ENCODE results near the gene SLU7.
"Not testable (repeated sequence)": the region's sequence is repeated elsewhere in the genome, so short reads cannot be mapped to it uniquely, and the experiment has no call there.

Gene SLU7

GRCh38 chr5:160450164-160450932, 31.5 kb upstream of the SLU7 start:
- DNase-seq: no peak

DNA sequence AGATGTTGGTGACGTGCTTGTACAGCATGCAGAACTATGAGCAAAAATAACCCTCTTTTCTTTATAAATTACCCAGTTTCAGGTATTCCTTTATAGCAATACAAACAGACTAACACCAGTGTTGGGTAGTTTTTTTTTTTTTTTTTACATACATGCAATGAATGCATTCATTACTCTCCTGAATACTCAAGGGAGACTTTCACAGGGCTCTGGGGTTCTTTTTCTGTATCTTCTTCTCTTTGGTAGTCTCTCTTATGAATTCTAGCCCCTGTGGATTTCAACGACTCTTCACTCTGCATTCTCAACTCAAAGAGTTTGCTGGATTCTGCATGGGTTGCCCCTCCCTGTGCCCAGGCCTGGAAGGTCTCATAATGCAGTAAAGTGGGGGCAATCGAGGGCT, 30.6 kb upstream of the SLU7 start:
- DNase-seq: no peak

GRCh38 chr5:160448886-160449285, 30.0 kb upstream of the SLU7 start:
- no peak for DNase-seq

GRCh38 chr5:160445751-160446150, 26.9 kb upstream of the SLU7 start:
- no peak for DNase-seq

GRCh38 chr5:160445132-160445531, 26.3 kb upstream of the SLU7 start:
- no peak for DNase-seq

- no peak for DNase-seq
Observed at GRCh38 chr5:160444407-160444806, 25.5 kb upstream of the SLU7 start.

- DNase-seq: no peak
Observed at GRCh38 chr5:160442824-160443431, 24.0 kb upstream of the SLU7 start.

DNA sequence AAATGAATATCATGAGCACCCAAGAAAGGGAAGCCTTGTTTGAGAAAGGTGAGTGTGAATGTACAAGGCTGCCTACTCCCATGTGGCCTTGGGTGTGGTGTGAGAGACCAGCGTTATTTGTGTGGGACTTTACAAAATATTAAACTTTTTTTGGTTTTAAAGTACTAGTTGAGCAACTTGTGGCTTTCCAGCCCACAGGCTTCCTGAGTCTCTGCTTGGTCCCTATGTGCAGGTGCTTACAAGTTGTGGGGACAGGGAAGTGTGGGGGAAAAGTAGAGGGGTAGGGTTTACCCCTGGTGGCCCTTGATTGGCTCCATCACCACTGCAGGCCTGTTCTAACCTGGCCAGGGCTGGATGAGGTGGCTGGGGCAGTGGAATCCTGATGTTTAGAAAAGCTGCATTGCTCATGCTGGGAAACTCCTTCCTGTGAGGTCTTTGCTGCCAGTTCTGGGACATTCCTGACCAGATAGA, 22.5 kb upstream of the SLU7 start:
- no peak for DNase-seq

GRCh38 chr5:160439205-160439600, 20.3 kb upstream of the SLU7 start:
- DNase-seq: peak; percentile 53

- no peak for DNase-seq
Observed at GRCh38 chr5:160438316-160439204, 19.7 kb upstream of the SLU7 start.

DNA sequence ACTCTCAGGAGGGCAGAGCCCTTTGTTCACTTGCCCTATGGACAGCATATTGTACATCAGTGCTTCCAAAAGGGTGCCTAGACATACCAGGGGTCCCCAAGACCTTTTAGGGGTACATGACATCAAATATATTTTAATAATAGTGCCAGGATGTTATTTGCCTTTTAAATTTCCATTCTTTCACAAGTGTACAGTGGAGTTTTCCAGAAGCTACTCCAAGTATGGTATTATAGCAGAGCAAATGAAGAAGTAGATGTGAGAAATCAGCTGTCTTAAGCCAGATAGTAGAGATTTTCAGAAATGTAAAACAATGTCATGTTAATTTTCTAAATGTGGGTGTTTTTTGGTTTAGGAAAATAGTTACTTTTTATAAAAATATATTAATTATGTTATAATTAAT, 18.4 kb upstream of the SLU7 start:
- no peak for DNase-seq

DNA sequence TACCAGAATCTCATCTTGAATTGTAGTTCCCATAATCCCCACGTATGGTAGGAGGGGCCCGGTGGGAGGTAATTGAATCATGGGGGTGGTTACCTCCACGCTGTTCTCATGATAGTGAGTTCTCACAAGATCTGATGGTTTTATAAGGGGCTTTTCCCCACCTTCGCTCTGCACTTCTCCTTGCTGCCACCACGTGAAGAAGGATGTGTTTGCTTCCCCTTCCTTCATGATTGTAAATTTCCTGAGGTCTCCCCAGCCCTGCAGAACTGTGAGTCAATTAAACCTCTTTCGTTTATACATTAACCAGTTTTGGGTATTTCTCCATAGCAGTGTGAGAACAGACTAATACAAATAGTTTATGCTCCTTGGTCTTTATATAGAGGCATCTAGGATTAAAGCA, 17.8 kb upstream of the SLU7 start:
- DNase-seq: not testable (repeated sequence)

DNA sequence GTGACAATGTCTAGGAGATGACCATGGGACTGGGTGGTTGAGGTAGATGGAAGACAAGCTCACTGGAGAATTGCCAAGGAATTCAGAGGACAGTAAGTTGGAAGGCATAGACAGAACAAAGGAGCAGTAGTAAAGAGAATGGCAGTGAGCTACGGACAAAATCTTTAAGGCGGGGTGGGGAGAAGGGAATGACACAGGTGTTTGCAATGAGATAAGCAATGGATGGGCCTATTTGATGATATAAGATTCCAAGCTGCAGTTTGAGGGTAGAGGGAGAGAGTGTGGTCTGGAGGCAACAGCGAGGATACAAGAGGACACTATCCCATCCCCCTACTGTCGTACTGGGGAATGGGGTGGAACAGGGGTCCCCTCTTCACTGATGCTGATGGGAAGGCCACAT, 17.1 kb upstream of the SLU7 start:
- DNase-seq: no peak

GRCh38 chr5:160435532-160435931, 16.7 kb upstream of the SLU7 start:
- no peak for DNase-seq

DNA sequence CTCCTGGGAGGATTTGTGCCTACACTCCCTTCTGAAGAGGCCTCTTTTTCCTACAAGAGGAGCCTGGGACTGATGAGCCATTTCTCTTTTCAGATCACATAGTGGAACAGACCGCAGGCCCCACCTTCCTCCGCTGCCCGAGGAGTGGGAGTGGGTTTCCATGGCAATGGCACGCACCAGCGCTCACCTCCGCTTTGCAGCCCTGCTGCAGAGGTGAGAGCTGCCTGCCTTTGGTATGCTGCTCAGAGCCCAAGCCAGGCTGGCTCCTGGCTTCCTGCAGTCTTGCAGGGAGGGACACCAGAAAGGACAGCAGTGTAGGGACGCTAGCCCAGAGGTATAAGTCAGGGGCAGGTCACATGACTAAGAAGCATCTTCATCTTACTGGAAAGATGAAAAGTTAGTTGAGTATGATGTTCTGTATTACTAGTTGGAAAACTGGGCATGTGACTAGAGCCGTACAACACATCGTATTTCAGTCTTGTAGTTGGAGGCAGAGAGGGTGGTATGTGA, 15.2 kb upstream of the SLU7 start:
- no peak for DNase-seq

- DNase-seq: no peak
Observed at GRCh38 chr5:160432787-160433186, 13.9 kb upstream of the SLU7 start.

DNA sequence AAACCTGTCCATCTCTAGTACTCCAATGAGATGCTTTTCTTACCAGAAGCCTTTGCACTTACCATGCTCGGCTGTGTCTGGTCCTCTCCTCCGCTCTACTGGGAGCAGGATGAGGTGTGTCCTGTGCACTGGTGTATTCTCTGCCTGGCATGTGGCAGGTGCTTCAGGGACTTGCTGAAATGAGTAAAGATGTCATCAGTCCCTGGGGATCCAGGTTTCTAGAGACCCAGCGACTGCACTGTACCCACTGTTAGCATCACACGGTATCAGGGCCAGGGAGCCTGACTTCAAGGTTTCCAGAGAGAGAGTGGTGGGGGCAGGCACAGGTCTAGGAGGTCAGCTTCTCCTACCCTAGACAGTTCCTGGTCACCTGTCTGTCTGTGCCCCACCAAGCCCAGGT, 13.3 kb upstream of the SLU7 start:
- DNase-seq: no peak

DNA sequence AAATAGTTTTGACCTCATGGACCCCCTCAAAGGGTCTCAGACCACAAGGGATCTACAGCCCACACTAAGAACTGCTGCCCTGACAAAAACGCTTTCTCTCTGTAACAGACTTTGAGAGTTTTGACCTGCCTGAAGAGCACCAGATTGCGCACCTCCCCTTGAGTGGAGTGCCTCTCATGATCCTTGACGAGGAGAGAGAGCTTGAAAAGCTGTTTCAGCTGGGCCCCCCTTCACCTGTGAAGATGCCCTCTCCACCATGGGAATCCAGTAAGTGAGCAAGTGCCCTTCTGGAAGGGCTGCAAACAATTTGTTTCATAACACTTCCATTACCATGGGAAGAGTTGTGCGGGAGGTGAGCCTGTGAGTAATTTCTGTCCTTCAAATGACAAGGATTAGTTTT, 8.7 kb upstream of the SLU7 start:
- DNase-seq: no peak

DNA sequence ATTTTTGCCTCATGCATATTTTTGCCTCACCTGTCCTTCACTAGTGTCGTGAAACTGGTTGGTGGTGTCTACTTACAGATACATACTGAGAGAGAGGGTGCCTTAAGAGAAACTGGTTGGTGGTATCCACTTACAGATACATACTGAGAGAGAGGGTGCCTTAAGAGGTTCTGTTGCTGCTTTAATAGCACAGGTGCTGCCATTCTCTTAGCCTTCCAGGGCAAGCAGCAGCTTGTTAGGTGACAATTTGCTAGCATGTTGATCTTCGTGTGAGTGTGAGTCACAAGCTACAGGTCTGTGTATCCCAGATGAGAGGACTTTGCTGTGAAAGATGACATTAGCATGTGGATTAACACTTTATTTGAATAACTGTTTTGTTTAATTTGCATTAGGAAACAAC, 4.2 kb upstream of the SLU7 start:
- no peak for DNase-seq

GRCh38 chr5:160421625-160422258, 2.9 kb upstream of the SLU7 start, which contains the start of gene PTTG1:
PTTG1 (plus strand) TSS chr5:160421855; CDS start chr5:160422313, 458 bp downstream.
- DNase-seq: no peak

DNA sequence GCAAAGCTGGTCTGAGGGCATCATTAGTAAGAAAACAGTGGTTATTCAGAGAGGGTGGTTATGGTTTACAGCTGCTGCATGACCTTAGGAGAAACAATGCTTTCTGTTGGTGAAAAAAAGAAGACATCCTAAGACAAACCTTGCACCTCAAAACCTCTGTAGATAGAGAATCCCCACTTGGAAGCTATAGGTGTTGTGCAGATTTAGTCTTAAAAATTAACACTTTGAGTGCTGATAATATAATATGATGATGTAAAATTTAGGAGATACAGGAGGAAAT, 1.4 kb upstream of the SLU7 start:
- DNase-seq: no peak

- DNase-seq: no peak
Observed at GRCh38 chr5:160419458-160420330, 813 bp upstream of the SLU7 start.
